Astrocyte (in vitro differentiated cells and primary cell): ENCODE results near the gene CCDC28A. TPM values are rescaled to one million over a fixed set of nuclear protein-coding genes. Genes with fewer than 3 reads are reported as not detected.
"Not testable (repeated sequence)": the region's sequence is repeated elsewhere in the genome, so short reads cannot be mapped to it uniquely, and the experiment has no call there.

ENCODE experiments used
- DNase-seq: peaks from one replicate; pipeline ENCODE4 v3.0.0-alpha.2; 2010; ENCODE audit warnings: low read depth
- FAIRE-seq: peaks from 2 replicates; lab custom pipeline; 2011; peaks lifted over from hg19 to GRCh38; lab: Jason Lieb, UNC
- H2AFZ ChIP-seq: 2 replicates; pipeline ENCODE4 v1.6.0; 2012; ENCODE audit warnings: low read depth, low read length, inconsistent platforms
- H3K27ac ChIP-seq: 2 replicates; pipeline ENCODE4 v1.5.1; 2011; ENCODE audit warnings: low read depth, low read length, inconsistent platforms
- H3K27me3 ChIP-seq: 2 replicates; pipeline ENCODE4 v1.6.0; 2011; ENCODE audit warnings: low read length, inconsistent platforms; ENCODE audit not compliant: insufficient read depth
- H3K36me3 ChIP-seq: 2 replicates; pipeline ENCODE4 v1.5.1; 2011; ENCODE audit warnings: low read length, inconsistent platforms; ENCODE audit not compliant: insufficient read depth
- H3K4me1 ChIP-seq: 2 replicates; pipeline ENCODE4 v1.5.1; 2011; ENCODE audit warnings: low read length, inconsistent platforms; ENCODE audit not compliant: insufficient read depth
- H3K4me2 ChIP-seq: 2 replicates; pipeline ENCODE4 v1.6.0; 2012; ENCODE audit warnings: low read length, inconsistent platforms
- H3K4me3 ChIP-seq: 2 replicates; pipeline ENCODE4 v1.5.1; 2011; ENCODE audit warnings: low read depth, mild to moderate bottlenecking, low read length, inconsistent platforms; ENCODE audit not compliant: insufficient read depth
- H3K79me2 ChIP-seq: 2 replicates; pipeline ENCODE4 v1.6.0; 2012; ENCODE audit warnings: mild to moderate bottlenecking, low read length, inconsistent platforms; ENCODE audit not compliant: insufficient read depth
- H3K9ac ChIP-seq: 2 replicates; pipeline ENCODE4 v1.6.0; 2012; ENCODE audit warnings: mild to moderate bottlenecking, low read length, inconsistent platforms
- H3K9me3 ChIP-seq: 2 replicates; pipeline ENCODE4 v1.5.1; 2012; ENCODE audit warnings: low read depth, mild to moderate bottlenecking, low read length, inconsistent platforms; ENCODE audit not compliant: insufficient read depth
- H4K20me1 ChIP-seq: 2 replicates; pipeline ENCODE4 v1.6.0; 2012; ENCODE audit warnings: low read length, inconsistent platforms; ENCODE audit not compliant: insufficient read depth
- H3K27ac Mint-ChIP-seq: one replicate; pipeline ENCODE4 v1.8.0; 2021; ENCODE audit warnings: mild to moderate bottlenecking, mixed read lengths; ENCODE audit not compliant: unreplicated experiment
- H3K27me3 Mint-ChIP-seq: one replicate; pipeline ENCODE4 v1.8.0; 2021; ENCODE audit warnings: low read depth, mixed read lengths; ENCODE audit not compliant: unreplicated experiment
- H3K36me3 Mint-ChIP-seq: one replicate; pipeline ENCODE4 v1.8.0; 2021; ENCODE audit warnings: low read depth, mixed read lengths; ENCODE audit not compliant: unreplicated experiment
- H3K4me1 Mint-ChIP-seq: one replicate; pipeline ENCODE4 v1.8.0; 2021; ENCODE audit warnings: low read depth, mixed read lengths; ENCODE audit not compliant: unreplicated experiment
- H3K4me3 Mint-ChIP-seq: one replicate; pipeline ENCODE4 v1.8.0; 2021; ENCODE audit warnings: mild to moderate bottlenecking, moderate library complexity, mixed read lengths; ENCODE audit not compliant: unreplicated experiment
- H3K9me3 Mint-ChIP-seq: one replicate; pipeline ENCODE4 v1.8.0; 2021; ENCODE audit warnings: mild to moderate bottlenecking, mixed read lengths; ENCODE audit not compliant: unreplicated experiment
- CTCF ChIP-seq: IDR thresholded peaks from 2 replicates; pipeline ENCODE4 v1.5.1; 2011; ENCODE audit warnings: low read depth, mild to moderate bottlenecking, inconsistent platforms, low read length, moderate library complexity; ENCODE audit not compliant: insufficient read depth
- EZH2 ChIP-seq: IDR thresholded peaks from 2 replicates; pipeline ENCODE4 v1.6.1; 2012; ENCODE audit warnings: mild to moderate bottlenecking, low read length, inconsistent platforms; ENCODE audit not compliant: insufficient read depth
- total RNA-seq: library from RNA; stranded (reverse); gene quantifications from 2 replicates; pipeline ENCODE4 v1.2.1, GENCODE V29; 2021

The CCDC28A gene
- total RNA-seq, 1 donor from 2014 or later: 9.5 TPM

- Mint-ChIP-seq H3K4me1 (peaks cover 7% of the 10 kb centered on the region), H3K9me3 (no peaks in the 10 kb centered on the region), H3K27me3 (no peaks in the 10 kb centered on the region), H3K36me3 (peaks cover 2% of the 10 kb centered on the region), H3K4me3 (no peak overlapping the region), H3K27ac (no peak overlapping the region)
- H3K27ac ChIP-seq: no peak overlapping the region
- H3K9me3 ChIP-seq: no peaks in the 10 kb centered on the region
- no peaks in the 10 kb centered on the region for H3K79me2 ChIP-seq
- no peak overlapping the region for H3K4me2 ChIP-seq
- H3K4me1 ChIP-seq: peaks cover 6% of the 10 kb centered on the region
- FAIRE-seq: no peak
- no peak for TF ChIP-seq CTCF
- no peak for TF ChIP-seq EZH2
- H4K20me1 ChIP-seq: no peaks in the 10 kb centered on the region
- no peaks in the 10 kb centered on the region for H3K36me3 ChIP-seq
- DNase-seq: no peak
- no peaks in the 10 kb centered on the region for H3K27me3 ChIP-seq
- H2AFZ ChIP-seq: no peak overlapping the region
- no peak overlapping the region for H3K4me3 ChIP-seq
- H3K9ac ChIP-seq: no peak overlapping the region
Observed at GRCh38 chr6:138728662-138729061, 44.9 kb upstream of the CCDC28A start.

GRCh38 chr6:138730037-138730436, 43.5 kb upstream of the CCDC28A start:
- H3K4me1 Mint-ChIP-seq, H3K27ac Mint-ChIP-seq, DNase-seq, H3K36me3 ChIP-seq, H3K27me3 Mint-ChIP-seq, H3K36me3 Mint-ChIP-seq, FAIRE-seq, H3K9ac ChIP-seq, H3K4me1 ChIP-seq, H4K20me1 ChIP-seq, H3K4me3 ChIP-seq, H3K27ac ChIP-seq, H2AFZ ChIP-seq, H3K27me3 ChIP-seq, H3K79me2 ChIP-seq, H3K4me3 Mint-ChIP-seq, H3K9me3 Mint-ChIP-seq, H3K4me2 ChIP-seq, H3K9me3 ChIP-seq: not testable (repeated sequence)

GRCh38 chr6:138734585-138734984, 39.0 kb upstream of the CCDC28A start:
- Mint-ChIP-seq H3K4me3 (no peak overlapping the region), H3K9me3 (peaks cover 1% of the 10 kb centered on the region), H3K27me3 (no peaks in the 10 kb centered on the region), H3K27ac (no peak overlapping the region), H3K4me1 (no peaks in the 10 kb centered on the region), H3K36me3 (peaks cover 2% of the 10 kb centered on the region)
- Histone ChIP-seq H3K9me3 (no peaks in the 10 kb centered on the region), H3K4me3 (no peak overlapping the region), H3K4me2 (no peak overlapping the region), H3K27ac (no peak overlapping the region), H3K36me3 (no peaks in the 10 kb centered on the region), H4K20me1 (no peaks in the 10 kb centered on the region), H3K27me3 (no peaks in the 10 kb centered on the region), H3K79me2 (no peaks in the 10 kb centered on the region), H3K4me1 (no peaks in the 10 kb centered on the region), H3K9ac (no peak overlapping the region), H2AFZ (no peak overlapping the region)
- TF ChIP-seq CTCF: no peak
- no peak for TF ChIP-seq EZH2
- FAIRE-seq (no peak), DNase-seq (no peak)
